DOHH2 (cell line): ENCODE data around the gene RGL3.

Experiments
- H3F3A ChIP-seq: fragments of 200-600 bp; sonication (generic), shearing (Covaris generic); 2 replicates; pipeline ENCODE4 v1.6.0; 2016; ENCODE audit warnings: antibody characterized with exemption, mild to moderate bottlenecking; ENCODE audit not compliant: control insufficient read depth, insufficient read depth
- H3K27ac ChIP-seq: fragments of 200-600 bp; sonication (generic); 2 replicates; pipeline ENCODE4 v1.5.1; 2014; ENCODE audit warnings: low read depth, mild to moderate bottlenecking, low read length, moderate library complexity
- H3K27me3 ChIP-seq: fragments of 200-600 bp; sonication (generic); 2 replicates; pipeline ENCODE4 v1.6.1; 2014; ENCODE audit warnings: mild to moderate bottlenecking, low read length, mixed read lengths; ENCODE audit not compliant: control insufficient read depth
- H3K36me3 ChIP-seq: fragments of 200-600 bp; sonication (generic); 2 replicates; pipeline ENCODE4 v1.6.1; 2014; ENCODE audit warnings: mild to moderate bottlenecking, low read length, moderate library complexity, mixed read lengths; ENCODE audit not compliant: control insufficient read depth
- H3K4me1 ChIP-seq: fragments of 200-600 bp; sonication (generic); 2 replicates; pipeline ENCODE4 v1.6.1; 2014; ENCODE audit warnings: mild to moderate bottlenecking, low read length, mixed read lengths; ENCODE audit not compliant: control insufficient read depth
- H3K4me2 ChIP-seq: fragments of 200-600 bp; sonication (generic); 2 replicates; pipeline ENCODE4 v1.6.0; 2014; ENCODE audit warnings: mild to moderate bottlenecking, low read length, moderate library complexity
- H3K4me3 ChIP-seq: fragments of 200-600 bp; sonication (generic); 2 replicates; pipeline ENCODE4 v1.5.1; 2014; ENCODE audit warnings: mild to moderate bottlenecking, low read length, mixed read lengths
- H3K79me2 ChIP-seq: fragments of 200-600 bp; sonication (generic); 2 replicates; pipeline ENCODE4 v1.6.1; 2014; ENCODE audit warnings: mild to moderate bottlenecking, low read length, mixed read lengths; ENCODE audit not compliant: control insufficient read depth
- H3K9me2 ChIP-seq: fragments of 200-600 bp; sonication (generic); replicated peaks from 2 replicates; pipeline ENCODE4 v1.6.1; 2014; ENCODE audit warnings: mild to moderate bottlenecking, low read length, mixed read lengths; ENCODE audit not compliant: control insufficient read depth
- H3K9me3 ChIP-seq: fragments of 200-600 bp; sonication (generic); 2 replicates; pipeline ENCODE4 v1.6.1; 2014; ENCODE audit warnings: antibody characterized with exemption, low read length, mixed read lengths; ENCODE audit not compliant: control insufficient read depth, insufficient read depth
- H4K20me1 ChIP-seq: fragments of 200-600 bp; sonication (generic); 2 replicates; pipeline ENCODE4 v1.6.0; 2014; ENCODE audit warnings: low read depth, mild to moderate bottlenecking, antibody characterized with exemption, low read length, moderate library complexity; ENCODE audit not compliant: control insufficient read depth, insufficient read depth
- CTCF ChIP-seq: fragments of 200-600 bp; sonication (generic); IDR thresholded peaks from one replicate; pipeline ENCODE4 v1.5.1; 2014; ENCODE audit warnings: antibody characterized with exemption, mild to moderate bottlenecking, low read depth, low read length; ENCODE audit not compliant: poor library complexity, severe bottlenecking
- EZH2phosphoT487 ChIP-seq: fragments of 200-600 bp; sonication (generic); IDR thresholded peaks from 2 replicates; pipeline ENCODE4 v1.6.1; 2017; ENCODE audit warnings: borderline replicate concordance, mild to moderate bottlenecking, antibody characterized with exemption, low read length, moderate library complexity, mixed read lengths

RGL3 gene

GRCh38 chr19:11450570-11451326 is 31.6 kb upstream of the RGL3 start:
- Histone ChIP-seq H3K79me2 (no peaks in the 10 kb centered on the region), H3K27me3 (no peaks in the 10 kb centered on the region), H3F3A (peaks cover 6% of the 10 kb centered on the region), H3K4me1 (peaks cover 9% of the 10 kb centered on the region), H3K27ac (no peak overlapping the region), H3K36me3 (peaks cover 45% of the 10 kb centered on the region), H3K9me2 (no peaks in the 10 kb centered on the region), H4K20me1 (no peaks in the 10 kb centered on the region), H3K4me2 (no peak overlapping the region), H3K4me3 (no peak overlapping the region), H3K9me3 (no peaks in the 10 kb centered on the region)
- TF ChIP-seq EZH2phosphoT487 (no peak), CTCF (no peak)

GRCh38 chr19:11448923-11449554 is 29.9 kb upstream of the RGL3 start:
- TF ChIP-seq CTCF (no peak), EZH2phosphoT487 (no peak)
- Histone ChIP-seq H3K79me2 (no peaks in the 10 kb centered on the region), H3K4me3 (no peak overlapping the region), H3K9me2 (no peaks in the 10 kb centered on the region), H3K4me1 (peaks cover 9% of the 10 kb centered on the region), H3K9me3 (no peaks in the 10 kb centered on the region), H4K20me1 (no peaks in the 10 kb centered on the region), H3K27me3 (no peaks in the 10 kb centered on the region), H3K27ac (no peak overlapping the region), H3K4me2 (no peak overlapping the region), H3K36me3 (peaks cover 61% of the 10 kb centered on the region), H3F3A (peaks cover 6% of the 10 kb centered on the region)

GRCh38 chr19:11448410-11448809 is 29.3 kb upstream of the RGL3 start:
- no peak overlapping the region for H3K4me3 ChIP-seq
- no peaks in the 10 kb centered on the region for H3K9me3 ChIP-seq
- no peaks in the 10 kb centered on the region for H3K27me3 ChIP-seq
- H3K36me3 ChIP-seq = peaks cover 65% of the 10 kb centered on the region
- TF ChIP-seq CTCF (no peak), EZH2phosphoT487 (no peak)
- peaks cover 6% of the 10 kb centered on the region for H3F3A ChIP-seq
- H3K27ac ChIP-seq = no peak overlapping the region
- H3K4me2 ChIP-seq = no peak overlapping the region
- no peaks in the 10 kb centered on the region for H3K79me2 ChIP-seq
- peaks cover 9% of the 10 kb centered on the region for H3K4me1 ChIP-seq
- no peaks in the 10 kb centered on the region for H3K9me2 ChIP-seq
- no peaks in the 10 kb centered on the region for H4K20me1 ChIP-seq
